Measurements from ENCODE around the gene GTF2E1.
"Not testable (repeated sequence)": the region's sequence is repeated elsewhere in the genome, so short reads cannot be mapped to it uniquely, and the experiment has no call there.

Gene GTF2E1

DNA sequence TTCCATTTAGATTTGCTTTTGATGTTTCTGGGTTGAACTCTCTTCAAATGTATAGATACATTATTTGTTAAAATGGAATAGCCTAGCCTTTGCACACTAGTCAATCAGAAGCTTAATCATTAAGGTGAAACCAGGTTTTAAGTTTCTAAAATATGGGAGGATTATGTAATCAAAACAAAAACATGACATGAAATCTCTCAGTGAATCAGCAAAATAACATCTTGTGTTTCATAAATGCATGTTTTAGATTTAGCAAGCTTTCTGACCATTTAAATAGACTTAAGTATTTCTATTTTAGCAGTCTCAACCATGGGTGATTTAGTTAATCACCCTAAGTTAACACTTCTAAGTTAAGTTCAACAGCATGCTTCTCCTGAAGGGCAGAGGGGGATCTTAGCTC, 11.3 kb downstream of the GTF2E1 start:
- DNase-seq (ENCODE audit: low spot score) = no peak

DNA sequence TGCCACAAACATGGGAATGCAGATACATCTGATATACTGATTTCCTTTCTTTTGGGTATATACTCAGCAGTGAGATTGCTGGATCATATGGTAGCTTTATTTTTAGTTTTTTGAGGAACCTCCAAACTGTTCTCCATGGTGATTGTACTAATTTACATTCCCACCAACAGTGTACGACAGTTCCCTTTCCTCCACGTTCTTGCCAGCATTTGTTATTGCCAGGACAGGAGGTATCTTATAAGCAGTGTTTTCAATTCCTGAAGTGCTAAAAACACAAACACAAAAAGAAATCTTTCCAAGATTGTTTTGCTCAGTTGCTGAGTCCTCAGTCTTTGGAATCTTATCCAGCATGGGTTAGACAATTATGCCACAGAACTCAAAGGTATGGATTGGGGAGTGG, 13.5 kb downstream of the GTF2E1 start:
- DNase-seq (ENCODE audit: low spot score) = no peak

GRCh38 chr3:120758551-120758950, 16.0 kb downstream of the GTF2E1 start:
- DNase-seq (ENCODE audit: low spot score) = not testable (repeated sequence)

- DNase-seq (ENCODE audit: low spot score) = peak; percentile 9
Measured at GRCh38 chr3:120762615-120763014, 20.1 kb downstream of the GTF2E1 start.

GRCh38 chr3:120763601-120764000, 21.1 kb downstream of the GTF2E1 start:
- no peak for DNase-seq (ENCODE audit: low spot score)

- DNase-seq (ENCODE audit: low spot score) = no peak
Measured at GRCh38 chr3:120764206-120764605, 21.7 kb downstream of the GTF2E1 start.

DNA sequence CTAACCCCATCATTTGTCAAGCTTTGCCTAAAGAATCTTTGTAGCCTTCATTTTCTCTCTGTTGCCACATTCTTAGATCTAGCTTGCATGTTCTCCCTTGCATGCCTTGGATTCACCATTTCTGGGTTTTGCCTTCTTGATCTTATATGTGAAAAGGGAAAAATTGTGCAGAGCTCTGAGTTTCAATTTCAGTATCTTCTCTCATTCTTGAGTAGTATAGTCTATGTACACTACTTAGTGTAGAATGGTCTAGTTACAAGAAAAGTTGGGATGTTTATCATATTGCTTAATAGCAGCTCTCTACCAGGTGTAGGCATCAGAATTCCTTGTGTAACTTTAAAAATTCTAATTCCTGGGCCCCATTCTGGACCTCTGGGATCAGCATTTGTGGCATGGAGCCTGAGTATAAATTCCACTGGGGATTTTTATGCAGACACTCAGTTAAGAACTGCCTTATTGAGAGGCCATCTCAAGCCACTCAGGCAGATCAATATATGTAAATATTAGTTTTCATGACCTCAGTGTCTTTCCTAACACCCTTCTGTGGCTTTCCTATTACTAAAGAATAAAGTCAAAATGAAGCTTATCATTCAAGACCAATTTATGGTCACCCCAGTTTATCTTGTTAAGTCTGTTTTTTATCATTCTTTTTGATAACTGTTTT, 23.4 kb downstream of the GTF2E1 start:
- DNase-seq (ENCODE audit: low spot score) = no peak

GRCh38 chr3:120766576-120766975, 24.0 kb downstream of the GTF2E1 start:
- no peak for DNase-seq (ENCODE audit: low spot score)

- no peak for DNase-seq (ENCODE audit: low spot score)
Measured at GRCh38 chr3:120767106-120767505, 24.6 kb downstream of the GTF2E1 start.

DNA sequence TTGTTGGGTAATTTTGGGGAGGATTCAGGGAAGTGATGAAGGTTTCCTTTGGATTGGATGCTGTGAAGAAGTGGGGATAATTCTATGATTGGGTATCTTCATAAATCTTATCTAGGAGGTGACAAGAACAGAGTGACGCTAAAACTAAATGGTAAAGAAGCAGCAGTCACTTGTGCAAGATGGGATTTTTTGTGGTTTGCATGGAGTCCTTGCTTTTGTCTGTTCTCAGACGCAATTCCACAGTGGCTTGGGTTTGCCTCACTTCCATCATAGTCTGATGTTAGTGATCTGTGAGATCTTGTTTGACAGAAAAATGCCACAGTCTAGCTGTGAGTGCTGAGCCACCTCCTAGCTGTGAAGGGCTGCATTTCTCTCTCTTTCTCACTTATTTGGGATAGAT, 26.9 kb downstream of the GTF2E1 start:
- DNase-seq (ENCODE audit: low spot score) = no peak

- no peak for DNase-seq (ENCODE audit: low spot score)
Measured at GRCh38 chr3:120770891-120771290, 28.3 kb downstream of the GTF2E1 start.

GRCh38 chr3:120772081-120772480, 29.5 kb downstream of the GTF2E1 start:
- no peak for DNase-seq (ENCODE audit: low spot score)

DNA sequence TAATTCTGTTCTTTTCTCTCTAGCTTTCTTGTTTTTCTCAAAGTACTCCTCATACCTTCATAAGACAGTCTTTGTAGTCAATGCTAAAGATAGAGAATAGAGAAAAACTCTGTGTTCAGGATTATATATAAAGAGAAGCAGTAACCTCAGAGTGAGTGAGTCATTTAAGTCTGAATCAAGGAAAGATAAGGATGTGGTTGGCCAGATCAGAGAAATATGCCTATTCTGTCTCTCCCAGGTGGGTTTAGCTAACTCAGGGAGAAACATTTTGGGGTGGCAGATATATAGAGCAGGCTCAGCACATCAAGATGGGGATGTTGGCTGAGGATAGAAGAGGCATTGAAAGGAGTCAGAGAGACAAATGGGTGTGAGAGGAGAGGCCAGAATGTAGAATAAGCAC, 31.4 kb downstream of the GTF2E1 start:
- peak; percentile 50 for DNase-seq (ENCODE audit: low spot score)

DNA sequence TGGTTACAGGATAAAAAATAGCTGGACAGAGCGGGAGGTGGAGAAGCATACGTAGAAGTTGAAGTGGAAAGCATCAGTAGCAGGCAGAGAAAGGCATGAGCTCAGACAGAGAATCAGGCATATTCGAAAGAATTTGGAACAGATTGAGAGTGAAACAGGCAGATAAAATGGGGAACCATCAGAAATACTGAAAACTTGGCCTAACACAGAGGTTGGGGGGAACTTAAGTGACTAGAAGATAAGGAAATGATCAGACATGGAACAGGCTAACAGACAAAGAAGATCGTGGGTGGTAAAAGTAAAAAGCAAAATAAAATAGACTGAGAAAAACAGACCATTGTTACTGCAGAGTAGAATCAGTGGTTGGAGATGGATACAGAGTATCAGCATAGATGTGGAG, 32.9 kb downstream of the GTF2E1 start:
- DNase-seq (ENCODE audit: low spot score) = no peak

DNA sequence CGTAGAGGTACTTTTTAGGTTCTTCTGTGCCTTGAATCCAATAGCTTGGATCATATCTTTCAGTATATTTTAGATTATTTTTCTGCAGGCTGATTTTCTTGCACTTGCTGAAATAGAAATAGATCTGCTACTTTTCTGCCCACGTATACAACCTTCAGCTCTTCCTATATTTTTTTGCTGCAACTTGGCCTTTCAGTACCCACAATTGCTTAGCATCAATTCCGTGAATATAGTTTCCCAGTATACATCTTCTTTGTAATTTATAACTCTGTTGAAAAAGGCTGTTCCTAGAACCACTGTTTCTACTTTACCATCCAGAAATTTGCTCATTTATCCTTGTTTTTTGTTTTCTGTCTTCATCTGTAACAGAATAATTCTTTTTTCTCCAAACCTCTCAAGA, 36.2 kb downstream of the GTF2E1 start:
- no peak for DNase-seq (ENCODE audit: low spot score)

GRCh38 chr3:120780977-120781376, 38.4 kb downstream of the GTF2E1 start:
- DNase-seq (ENCODE audit: low spot score) = no peak

GRCh38 chr3:120785832-120786231, 43.3 kb downstream of the GTF2E1 start:
- DNase-seq (ENCODE audit: low spot score) = not testable (repeated sequence)

DNA sequence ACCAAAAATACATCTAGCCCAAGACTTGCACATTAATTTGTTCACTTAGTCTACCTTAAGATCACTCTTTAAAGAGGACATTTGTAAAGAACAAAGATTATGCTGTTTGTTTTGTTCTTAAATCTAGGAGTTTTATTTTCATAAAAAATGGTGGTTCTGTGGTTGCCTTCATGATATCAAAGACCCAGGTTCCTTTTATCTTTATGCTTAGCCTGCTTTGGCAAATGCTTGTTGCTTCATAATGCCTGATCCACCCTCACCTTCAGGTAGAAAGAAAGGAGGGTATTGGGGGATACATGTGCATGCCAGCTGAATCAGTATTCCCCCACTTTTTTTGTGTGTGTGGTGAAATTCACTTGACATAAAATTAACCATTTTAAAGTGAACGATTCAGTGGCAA, 48.5 kb downstream of the GTF2E1 start:
- DNase-seq (ENCODE audit: low spot score) = no peak

- DNase-seq (ENCODE audit: low spot score) = no peak
Measured at GRCh38 chr3:120791913-120792312, 49.4 kb downstream of the GTF2E1 start.

- no peak for DNase-seq (ENCODE audit: low spot score)
Measured at GRCh38 chr3:120793601-120794000, 51.1 kb downstream of the GTF2E1 start.

DNA sequence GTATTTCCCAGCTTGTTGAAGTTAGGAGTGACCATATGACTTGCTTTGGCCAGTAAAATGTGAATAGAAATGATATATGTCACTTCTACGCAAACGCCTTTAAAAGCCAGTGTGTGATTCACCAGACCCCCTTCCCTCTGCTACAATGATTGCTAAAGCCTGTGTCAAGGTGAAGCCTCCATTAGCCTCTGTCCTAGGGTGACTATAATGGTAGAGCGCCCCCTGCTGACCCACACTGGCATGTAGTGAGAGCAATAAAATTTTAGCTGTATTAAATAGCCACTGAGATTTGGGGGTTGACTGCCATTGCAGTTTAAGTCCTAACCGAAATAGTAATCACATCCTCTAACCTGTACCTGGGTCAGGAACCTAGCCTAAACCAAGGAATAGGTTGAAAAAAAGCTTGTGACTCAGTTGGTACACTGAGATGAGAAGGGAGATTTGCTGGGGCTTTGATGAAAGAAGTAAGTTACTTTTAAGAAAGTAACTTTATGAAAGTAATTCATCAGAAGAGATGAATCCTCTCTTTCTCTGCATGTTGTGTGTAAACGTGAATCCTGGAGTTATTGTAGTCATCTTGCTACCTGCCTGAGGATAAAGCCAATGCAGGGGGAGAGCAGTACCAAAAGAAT, 52.6 kb downstream of the GTF2E1 start:
- DNase-seq (ENCODE audit: low spot score) = peak; percentile 79

DNA sequence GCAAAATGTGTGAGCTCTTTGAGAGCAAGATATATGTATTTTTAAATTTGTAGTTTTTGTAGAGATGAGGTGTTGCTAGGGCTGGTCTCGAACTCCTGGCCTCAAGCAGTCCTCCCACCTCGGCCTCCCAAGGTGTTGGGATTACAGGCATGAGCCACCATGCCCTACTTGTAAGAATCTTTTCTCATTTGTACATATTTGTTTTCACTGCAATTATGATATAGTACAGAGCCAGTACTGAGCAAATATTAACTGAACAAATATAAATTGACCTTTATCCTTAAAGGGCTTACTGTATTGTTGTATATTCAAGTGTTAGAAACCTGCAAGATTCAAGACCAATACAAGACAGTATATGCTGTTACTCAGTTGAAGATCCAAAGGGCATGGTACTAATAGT, 53.4 kb downstream of the GTF2E1 start:
- no peak for DNase-seq (ENCODE audit: low spot score)

DNA sequence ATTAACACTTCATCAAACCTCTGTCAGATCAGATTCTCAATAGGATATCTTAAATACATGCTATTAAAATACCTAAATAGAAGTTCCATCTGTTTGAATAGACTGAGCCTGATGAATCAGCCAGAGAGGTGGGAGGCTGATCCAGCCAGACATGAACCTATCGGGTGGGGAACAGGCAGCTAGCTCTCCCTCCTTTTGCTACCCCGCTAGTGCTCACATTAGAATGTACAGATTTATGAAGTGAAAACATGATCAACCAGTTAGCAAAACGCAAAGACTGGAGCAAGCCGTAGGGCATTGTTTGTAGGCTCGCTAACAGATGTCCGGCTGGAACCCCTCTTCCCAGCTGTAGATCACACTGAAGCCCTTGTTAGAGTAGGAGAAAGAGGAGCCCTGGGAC, 54.4 kb downstream of the GTF2E1 start:
- DNase-seq (ENCODE audit: low spot score) = no peak

DNA sequence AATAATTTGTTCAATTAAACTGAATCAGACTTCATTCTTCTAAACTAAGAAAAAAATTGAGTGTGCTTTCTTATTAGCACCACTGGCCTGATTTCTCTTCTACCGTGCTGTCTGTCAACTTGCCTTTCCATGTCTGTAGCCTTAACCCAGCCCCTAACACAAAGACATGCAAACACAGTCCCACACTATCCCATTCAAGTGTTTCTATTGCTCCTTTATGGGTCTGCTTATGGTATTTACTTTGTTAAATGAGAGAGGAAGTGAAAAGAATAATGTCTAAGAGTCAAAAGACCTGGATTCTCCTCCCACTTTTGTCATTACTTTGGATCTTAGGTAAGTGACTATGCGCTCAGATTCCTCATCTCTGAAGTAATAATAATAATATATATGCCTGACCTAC, 55.3 kb downstream of the GTF2E1 start:
- no peak for DNase-seq (ENCODE audit: low spot score)

All from activated CD4-positive, alpha-beta T cell treated with anti-CD3 and anti-CD28 coated beads, Interleukin-2, Interleukin-4, amounts not matched to agents 100 ng/mL and 50 ng/mL, durations not matched to agents 16 hours and 8 hours (primary cell).